ENCODE results near the gene RNASE7. TPM values are rescaled to one million over a fixed set of nuclear protein-coding genes. Genes with fewer than 3 reads are reported as not detected.
"Not testable (repeated sequence)": the region's sequence is repeated elsewhere in the genome, so short reads cannot be mapped to it uniquely, and the experiment has no call there.

The RNASE7 gene
- total RNA-seq, 1 donor from 2014 or later: not detected

GRCh38 chr14:21039585-21040369 lies 2.4 kb upstream of the RNASE7 start:
- intact Hi-C loops (cut with micrococcal nuclease): loop anchor here (2.0 kb wide), 1 partner anchor 25 kb away; no protein-coding TSS in a partner anchor
- DNase-seq (peak; percentile 48), ATAC-seq (peak; percentile 73)

DNA sequence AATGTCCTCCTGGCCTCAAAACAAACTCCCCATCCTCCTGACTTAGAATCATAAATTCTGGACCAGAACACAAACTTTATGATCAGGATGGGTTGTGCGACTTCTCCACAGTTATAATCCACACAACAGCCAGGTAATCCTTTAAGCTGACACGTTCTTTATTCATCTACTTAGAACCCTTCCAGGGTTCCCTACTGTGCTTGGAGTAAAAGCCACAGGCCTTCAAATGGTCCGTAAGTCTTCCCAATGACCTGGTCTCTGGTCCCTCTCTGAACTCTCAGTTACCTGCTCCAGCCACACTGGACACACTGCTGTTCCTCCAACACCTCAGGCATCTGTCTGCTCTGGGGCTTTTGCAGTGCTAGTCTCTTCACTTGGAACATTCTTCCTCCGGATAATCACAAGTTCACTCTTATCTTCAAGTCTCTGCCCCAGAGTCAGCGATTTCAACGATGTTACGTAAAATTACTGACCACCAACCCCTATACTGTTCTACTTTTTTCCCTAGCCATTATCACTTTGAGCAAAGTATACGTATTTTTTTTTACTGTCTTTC lies 1.7 kb upstream of the RNASE7 start:
- intact Hi-C loops (cut with micrococcal nuclease): loop anchor here (2.0 kb wide), 1 partner anchor 26 kb away; no protein-coding TSS in a partner anchor
- DNase-seq: no peak

GRCh38 chr14:21040941-21041340 lies 1.2 kb upstream of the RNASE7 start:
- not testable (repeated sequence) for ATAC-seq, DNase-seq

More for the DNA sequence above, 1.7 kb upstream of the RNASE7 start:
- no peak for ATAC-seq

GRCh38 chr14:21042918-21043317 lies 756 bp downstream of the RNASE7 start:
- ATAC-seq (peak; percentile 24), DNase-seq (peak; percentile 42)
- intact Hi-C loops (cut with micrococcal nuclease): no loop called here

More at GRCh38 chr14:21040941-21041340, 1.2 kb upstream of the RNASE7 start:
- intact Hi-C loops (cut with micrococcal nuclease): loop anchor here (2.0 kb wide), 1 partner anchor 26 kb away; no protein-coding TSS in a partner anchor

- intact Hi-C loops (cut with micrococcal nuclease): no loop called here
- no peak for DNase-seq
These were observed 1.3 kb downstream of the RNASE7 start for GRCh38 chr14:21043387-21043973.

DNA sequence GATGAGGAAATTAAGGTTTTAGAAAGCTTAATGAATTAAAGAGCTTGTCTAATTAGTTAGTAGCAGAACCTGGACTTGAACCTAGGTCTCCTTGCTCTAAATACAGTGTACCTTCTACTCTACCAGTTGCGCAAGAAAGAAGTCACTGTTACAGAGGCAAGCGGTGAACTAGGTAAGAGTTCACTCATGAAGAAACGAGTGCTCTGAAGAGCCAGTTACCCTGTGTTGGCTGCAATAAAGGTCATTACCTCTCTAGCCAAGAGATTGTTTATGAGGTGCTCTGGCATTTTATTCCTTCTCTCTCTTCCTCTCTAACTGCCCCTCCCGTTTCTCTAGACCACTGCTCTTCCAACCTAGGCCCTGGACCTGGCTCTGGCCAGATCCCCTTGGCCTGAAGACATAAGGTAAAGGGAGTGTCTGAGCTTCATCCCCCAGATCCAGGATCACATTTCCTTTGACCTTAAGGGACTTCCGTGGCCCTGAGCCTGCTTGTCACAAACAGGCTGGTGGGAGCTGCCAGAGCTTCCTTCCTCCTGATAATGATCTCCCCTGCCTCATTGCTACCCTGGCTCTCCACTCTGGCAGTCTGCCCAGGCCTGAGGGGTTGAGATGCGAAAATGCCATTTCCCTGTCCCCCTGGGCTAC lies 1.9 kb downstream of the RNASE7 start:
- ATAC-seq: peak; percentile 39

More at GRCh38 chr14:21043387-21043973, 1.3 kb downstream of the RNASE7 start:
- peak; percentile 17 for ATAC-seq

DNA sequence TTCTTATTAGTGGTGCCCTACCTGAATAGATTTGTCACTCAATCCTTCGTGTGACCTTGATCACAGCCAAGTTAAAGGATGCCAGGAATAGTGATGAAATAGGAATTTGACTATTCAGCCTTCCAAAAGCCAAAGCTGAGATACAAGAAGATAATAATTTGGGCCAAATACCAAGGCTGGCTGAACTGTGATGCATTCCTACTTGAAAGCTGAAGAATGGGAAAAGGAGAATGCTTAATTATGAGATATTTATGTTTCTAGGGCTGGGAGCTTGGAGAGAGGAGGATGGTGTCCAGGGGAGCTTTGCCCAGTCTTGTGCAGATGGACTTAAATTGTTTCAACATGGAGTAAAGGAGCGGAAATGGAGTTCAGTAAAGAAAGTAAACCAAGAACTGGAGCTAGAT lies 5.2 kb downstream of the RNASE7 start:
- ATAC-seq: no peak
- intact Hi-C loops (cut with micrococcal nuclease): no loop called here
- DNase-seq: no peak

More for the DNA sequence above, 1.9 kb downstream of the RNASE7 start:
- intact Hi-C loops (cut with micrococcal nuclease): no loop called here
- DNase-seq: peak; percentile 53

DNA sequence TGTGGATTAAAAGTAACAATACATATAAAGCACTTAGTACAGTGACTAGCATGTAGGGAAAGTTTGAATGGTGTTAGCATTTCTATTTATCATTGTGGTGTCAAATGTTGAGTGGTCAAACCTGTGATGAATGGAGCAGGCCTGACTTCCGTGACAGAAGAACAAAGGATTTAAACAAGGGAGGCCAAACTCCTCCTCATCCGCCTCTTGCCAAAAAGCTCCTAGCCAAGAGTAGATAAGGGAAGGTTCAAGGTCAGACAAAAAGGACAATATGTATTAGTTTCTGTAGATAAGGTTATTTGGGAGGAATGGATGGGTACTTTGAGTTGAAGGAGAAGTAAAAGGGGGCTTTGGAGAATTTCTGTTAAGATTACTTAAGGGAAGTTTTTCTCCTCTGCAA lies 6.5 kb downstream of the RNASE7 start:
- DNase-seq: no peak
- intact Hi-C loops (cut with micrococcal nuclease): no loop called here
- ATAC-seq: peak; percentile 42

DNA sequence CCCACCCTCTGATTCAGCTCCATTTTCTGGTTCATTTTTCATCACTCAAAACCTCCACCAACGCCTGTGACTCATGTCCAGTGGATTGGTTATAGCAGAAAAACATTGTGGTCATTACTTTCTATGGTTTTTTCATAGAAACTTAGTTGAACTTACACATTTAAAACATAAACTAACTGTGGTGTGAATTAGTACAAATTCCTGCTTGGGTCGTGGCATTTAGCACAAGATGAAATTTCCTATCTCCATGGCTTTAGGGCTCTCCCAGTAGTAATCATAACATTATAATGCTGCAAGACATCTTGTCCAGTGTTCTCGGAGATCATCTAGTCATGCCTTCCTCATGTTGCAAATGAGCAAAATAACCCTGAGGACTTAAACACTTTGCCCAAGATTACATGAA lies 7.1 kb downstream of the RNASE7 start:
- intact Hi-C loops (cut with micrococcal nuclease): no loop called here
- ATAC-seq: no peak
- DNase-seq: no peak

DNA sequence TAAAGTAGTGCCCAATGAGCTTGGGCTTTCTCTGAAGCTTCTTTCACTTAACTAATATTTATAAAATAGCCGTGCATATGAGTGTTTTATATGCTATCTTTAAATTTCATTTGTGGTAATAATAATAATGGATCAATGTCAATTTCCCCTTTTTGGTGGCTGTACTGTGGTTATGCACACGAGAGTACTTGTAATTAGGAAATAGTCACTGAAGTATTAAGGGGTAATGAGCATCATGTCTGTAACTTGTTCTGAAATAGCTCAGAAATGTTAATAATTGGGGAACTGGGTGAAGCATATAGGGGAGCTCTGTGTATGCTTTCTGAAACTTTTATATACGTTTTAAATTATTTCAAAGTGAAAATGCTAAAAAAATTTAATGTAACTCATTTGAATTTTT lies 8.4 kb downstream of the RNASE7 start:
- intact Hi-C loops (cut with micrococcal nuclease): no loop called here
- no peak for ATAC-seq
- no peak for DNase-seq

DNA sequence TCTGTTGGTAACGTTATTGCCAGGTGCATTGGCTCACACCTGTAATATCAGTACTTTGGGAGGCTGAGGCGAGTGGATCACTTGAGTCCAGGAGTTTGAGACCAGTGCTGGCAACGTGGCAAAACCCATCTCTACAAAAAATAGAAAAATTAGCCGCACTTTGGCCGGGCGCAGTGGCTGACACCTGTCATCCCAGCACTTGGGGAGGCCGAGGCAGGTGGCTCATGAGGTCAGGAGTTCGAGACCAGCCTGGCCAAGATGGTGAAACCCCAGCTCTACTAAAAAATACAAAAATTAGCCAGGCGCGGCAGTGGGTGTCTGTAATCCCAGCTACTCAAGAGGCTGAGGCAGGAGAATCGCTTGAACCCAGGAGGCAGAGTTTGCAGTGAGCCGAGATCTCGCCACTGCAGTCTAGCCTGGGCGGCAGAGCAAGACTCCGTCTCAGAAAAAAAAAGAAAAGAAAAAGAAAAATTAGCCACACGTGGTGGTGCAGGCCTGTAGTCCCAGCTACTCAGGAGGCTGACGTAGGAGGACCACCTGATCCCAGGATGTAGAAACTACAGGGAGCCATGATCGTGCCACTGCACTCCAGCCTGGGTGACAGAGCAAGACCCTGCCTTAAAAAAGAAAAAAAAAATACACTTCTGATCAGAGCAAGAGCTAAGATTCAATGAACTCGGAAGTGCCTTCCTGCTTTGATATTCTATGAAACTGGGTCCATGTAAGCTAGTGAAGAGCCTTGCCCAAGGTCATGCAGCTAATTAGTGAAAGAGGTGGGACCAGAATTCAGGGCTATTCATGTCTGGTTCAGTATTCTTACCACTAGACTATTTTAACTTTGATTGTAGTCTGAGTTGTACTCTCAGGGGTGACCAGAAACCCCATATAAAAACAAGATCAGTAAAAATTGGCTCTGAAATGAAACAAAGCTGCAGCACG lies 11.3 kb downstream of the RNASE7 start:
- DNase-seq (no peak), ATAC-seq (no peak)
- intact Hi-C loops (cut with micrococcal nuclease): no loop called here

DNA sequence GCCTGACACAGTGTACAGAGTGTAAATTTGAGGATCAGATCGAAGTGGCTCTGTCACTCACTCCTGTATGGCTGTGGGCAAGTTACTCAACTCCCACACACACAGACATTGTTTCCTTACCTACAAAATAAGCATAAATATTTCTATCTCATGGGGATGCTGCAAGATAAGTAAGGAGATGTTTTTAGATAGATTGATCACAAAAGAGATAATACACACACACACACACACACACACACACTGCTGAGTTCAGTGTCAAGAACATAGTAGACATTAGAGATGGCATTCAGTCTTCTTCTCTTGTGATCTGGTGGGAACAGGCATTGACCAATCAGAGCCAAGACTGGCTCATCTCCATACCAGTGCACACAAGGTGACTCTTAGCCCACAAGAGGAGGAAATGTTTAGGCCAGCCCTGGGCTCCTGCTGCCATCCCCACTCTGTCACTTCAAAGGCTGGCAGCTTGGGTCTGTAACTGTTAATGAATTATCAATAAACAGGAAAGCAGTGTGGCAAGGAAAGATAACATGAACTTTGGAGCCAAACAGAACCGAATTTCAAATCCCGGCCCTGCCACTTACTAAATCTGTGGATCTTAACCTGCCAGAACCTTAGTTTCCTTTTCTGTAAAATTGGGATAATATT lies 12.1 kb downstream of the RNASE7 start:
- no peak for ATAC-seq
- intact Hi-C loops (cut with micrococcal nuclease): no loop called here
- no peak for DNase-seq

- ATAC-seq: no peak
- intact Hi-C loops (cut with micrococcal nuclease): no loop called here
- no peak for DNase-seq
These were observed 12.6 kb downstream of the RNASE7 start for GRCh38 chr14:21054768-21055145.

GRCh38 chr14:21055432-21056117 lies 13.4 kb downstream of the RNASE7 start:
- no peak for DNase-seq
- no peak for ATAC-seq
- intact Hi-C loops (cut with micrococcal nuclease): no loop called here

- DNase-seq (no peak), ATAC-seq (peak; percentile 40)
- intact Hi-C loops (cut with micrococcal nuclease): no loop called here
These were observed 14.5 kb downstream of the RNASE7 start for GRCh38 chr14:21056520-21057163.

GRCh38 chr14:21057803-21058675 lies 15.9 kb downstream of the RNASE7 start, which contains the start of gene RNASE8:
Gene RNASE8, plus strand, starts transcription at chr14:21057822. Its CDS starts 71 bp downstream, at chr14:21057893.
- ATAC-seq (peak; percentile 24), DNase-seq (no peak)
- intact Hi-C loops (cut with micrococcal nuclease): no loop called here
